ENCODE data around the gene DLG2. TPM values are rescaled to one million over a fixed set of nuclear protein-coding genes. Genes with fewer than 3 reads are reported as not detected.
A peak's percentile ranks its signal among the peaks of the same experiment; 100 is the strongest.

Gene DLG2
- total and polyA plus RNA-seq, 2 of the 4 experiments (the other 2 are of a cell fraction), result 0.31 to 0.36 TPM

DNA sequence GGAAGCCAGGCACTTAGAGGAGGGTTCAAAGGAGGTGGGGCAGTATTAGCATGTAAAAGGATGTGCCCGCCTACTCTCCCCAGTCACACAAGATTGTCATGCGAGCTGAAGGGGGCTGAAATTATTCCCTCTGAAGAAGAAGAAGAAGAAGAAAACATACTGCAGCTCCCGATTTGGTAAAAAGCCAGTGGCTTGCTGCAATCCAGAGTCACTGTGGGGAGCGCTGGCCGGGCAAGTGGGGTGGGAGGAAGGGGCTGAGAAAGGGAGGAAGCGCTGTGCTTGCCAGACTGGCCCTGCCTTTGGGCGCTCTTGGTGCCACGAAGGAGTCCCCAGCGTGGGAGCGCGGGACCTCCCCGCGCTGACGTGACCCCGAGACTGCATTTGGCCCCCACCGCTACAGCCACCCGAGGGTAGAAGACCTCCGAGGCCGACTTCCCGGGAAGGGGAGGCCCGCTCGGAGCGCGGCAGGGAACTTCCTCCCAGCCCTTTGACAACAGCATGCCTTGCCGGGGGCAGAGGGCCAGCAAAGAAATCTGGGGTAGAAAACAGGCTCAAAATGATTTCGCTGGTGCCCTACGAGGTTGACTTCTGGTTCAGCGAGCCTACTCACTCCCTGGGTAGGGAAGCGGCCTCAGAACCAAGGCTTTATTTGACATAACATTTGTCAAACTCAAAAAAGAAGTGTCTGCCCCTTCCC lies 906.3 kb downstream of the DLG2 start:
- Histone ChIP-seq H2AK9ac (replicated peaks; ENCODE audit: low read depth, low read length, poor library complexity) (no peak overlapping the region), H3K27ac (ENCODE audit: insufficient read depth, low read length) (no peak overlapping the region), H3K79me1 (ENCODE audit: low read depth in 1 of 2, low read length in 2 of 2) (no peaks in the 10 kb centered on the region), H4K5ac (ENCODE audit: low read depth, low read length) (no peak overlapping the region), H3K4me2 (ENCODE audit: low read depth, low read length) (peak overlapping the region; percentile 58; the same call in 1 of the 2 replicates), H2BK5ac (ENCODE audit: low read depth, low read length, poor library complexity, severe bottlenecking) (no peak overlapping the region), H3K9ac (ENCODE audit: low read depth, low read length) (no peak overlapping the region), H3K18ac (ENCODE audit: low read depth, low read length) (no peak overlapping the region), H3K4me1 (ENCODE audit: control insufficient read depth, insufficient read depth, low read length) (no peaks in the 10 kb centered on the region), H2AFZ (replicated peaks; ENCODE audit: low read length, poor library complexity) (peak overlapping the region; percentile 32), H3K9me1 (ENCODE audit: insufficient read depth, low read length) (no peaks in the 10 kb centered on the region), H3K36me3 (ENCODE audit: control insufficient read depth, insufficient read depth, low read length) (no peaks in the 10 kb centered on the region), H3K14ac (replicated peaks; ENCODE audit: low read depth, low read length) (no peak overlapping the region), H4K8ac (ENCODE audit: low read depth in 2 of 2, low read length in 2 of 2) (no peak overlapping the region), H2BK15ac (ENCODE audit: low read depth, low read length) (no peak overlapping the region), H2BK20ac (ENCODE audit: low read depth, low read length) (no peak overlapping the region), H2BK120ac (ENCODE audit: low read depth, low read length) (no peak overlapping the region), H3K9me3 (ENCODE audit: control insufficient read depth, insufficient read depth, low read length) (no peaks in the 10 kb centered on the region; the same call in 1 of the 2 replicates), H4K20me1 (ENCODE audit: insufficient read depth, low read length) (no peaks in the 10 kb centered on the region), H3K27me3 (ENCODE audit: control insufficient read depth, insufficient read depth, low read length) (peaks cover 1% of the 10 kb centered on the region), H4K91ac (ENCODE audit: insufficient read depth, low read depth, low read length) (no peak overlapping the region), H3K4me3 (ENCODE audit: insufficient read depth, low read depth, low read length) (0 out of 2 replicates have a peak overlapping the region, but pooled peaks have one; percentile 18), H3K4ac (ENCODE audit: low read depth, low read length) (no peak overlapping the region), H2AK5ac (ENCODE audit: low read depth, low read length) (no peak overlapping the region), H3K56ac (ENCODE audit: extremely low read depth, insufficient read depth, low read length) (no peak overlapping the region), H3K23ac (ENCODE audit: low read depth, low read length) (no peak overlapping the region)
- no TSS peak for BruUV-seq (replicated peaks)
- DNase-seq (no peak), ATAC-seq (ENCODE audit: low read depth) (no peak)
- ChIA-PET CTCF (no interaction called here), POLR2A (ENCODE audit: unreplicated experiment) (no interaction called here)
- intact Hi-C loops (cut with micrococcal nuclease) (no loop called here), dilution Hi-C loops (cut with HindIII; ENCODE audit: low sequenced_read_pairs, unreplicated experiment) (no loop called here), in situ Hi-C loops (cut with MboI; ENCODE audit: low sequenced_read_pairs) (no loop called here)
- 0% methylated on average over 5 of the region's 29 CpGs; no CpG with 5 or more reads in 1 of the 2 experiments for WGBS, 2 experiments (ENCODE audit: extremely low coverage in 2 of 2, insufficient read length in 1 of 2)
- no peak for TF ChIP-seq RAD21 (IDR thresholded peaks at IDR 0.05; ENCODE audit: low read length)
- TF ChIP-seq, protein P1, sequence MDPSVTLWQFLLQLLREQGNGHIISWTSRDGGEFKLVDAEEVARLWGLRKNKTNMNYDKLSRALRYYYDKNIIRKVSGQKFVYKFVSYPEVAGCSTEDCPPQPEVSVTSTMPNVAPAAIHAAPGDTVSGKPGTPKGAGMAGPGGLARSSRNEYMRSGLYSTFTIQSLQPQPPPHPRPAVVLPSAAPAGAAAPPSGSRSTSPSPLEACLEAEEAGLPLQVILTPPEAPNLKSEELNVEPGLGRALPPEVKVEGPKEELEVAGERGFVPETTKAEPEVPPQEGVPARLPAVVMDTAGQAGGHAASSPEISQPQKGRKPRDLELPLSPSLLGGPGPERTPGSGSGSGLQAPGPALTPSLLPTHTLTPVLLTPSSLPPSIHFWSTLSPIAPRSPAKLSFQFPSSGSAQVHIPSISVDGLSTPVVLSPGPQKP (IDR thresholded peaks at IDR 0.05; ENCODE audit: borderline replicate concordance, low read depth, low read length), result no peak
- no peak for TF ChIP-seq RCOR1 (IDR thresholded peaks at IDR 0.05; ENCODE audit: insufficient replicate concordance, low read length)
- TF ChIP-seq NFE2L2 (IDR thresholded peaks at IDR 0.05; ENCODE audit: low read depth, low read length), result no peak
- no peak for TF ChIP-seq MXI1 (IDR thresholded peaks at IDR 0.05; ENCODE audit: borderline replicate concordance, low read depth, low read length)
- TF ChIP-seq, protein P2, sequence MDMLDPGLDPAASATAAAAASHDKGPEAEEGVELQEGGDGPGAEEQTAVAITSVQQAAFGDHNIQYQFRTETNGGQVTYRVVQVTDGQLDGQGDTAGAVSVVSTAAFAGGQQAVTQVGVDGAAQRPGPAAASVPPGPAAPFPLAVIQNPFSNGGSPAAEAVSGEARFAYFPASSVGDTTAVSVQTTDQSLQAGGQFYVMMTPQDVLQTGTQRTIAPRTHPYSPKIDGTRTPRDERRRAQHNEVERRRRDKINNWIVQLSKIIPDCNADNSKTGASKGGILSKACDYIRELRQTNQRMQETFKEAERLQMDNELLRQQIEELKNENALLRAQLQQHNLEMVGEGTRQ (IDR thresholded peaks at IDR 0.05; ENCODE audit: low read depth, low read length), result no peak
- TF ChIP-seq SMC3 (IDR thresholded peaks at IDR 0.05; ENCODE audit: low read depth, low read length), result no peak
- no peak for TF ChIP-seq MAZ (IDR thresholded peaks at IDR 0.05; ENCODE audit: borderline replicate concordance, low read depth, low read length)
- no peak for TF ChIP-seq POLR2A (IDR thresholded peaks at IDR 0.05; ENCODE audit: low read depth, low read length)
- no peak for TF ChIP-seq MAFK (IDR thresholded peaks at IDR 0.05; ENCODE audit: low read depth, low read length)
- TF ChIP-seq, protein P3, sequence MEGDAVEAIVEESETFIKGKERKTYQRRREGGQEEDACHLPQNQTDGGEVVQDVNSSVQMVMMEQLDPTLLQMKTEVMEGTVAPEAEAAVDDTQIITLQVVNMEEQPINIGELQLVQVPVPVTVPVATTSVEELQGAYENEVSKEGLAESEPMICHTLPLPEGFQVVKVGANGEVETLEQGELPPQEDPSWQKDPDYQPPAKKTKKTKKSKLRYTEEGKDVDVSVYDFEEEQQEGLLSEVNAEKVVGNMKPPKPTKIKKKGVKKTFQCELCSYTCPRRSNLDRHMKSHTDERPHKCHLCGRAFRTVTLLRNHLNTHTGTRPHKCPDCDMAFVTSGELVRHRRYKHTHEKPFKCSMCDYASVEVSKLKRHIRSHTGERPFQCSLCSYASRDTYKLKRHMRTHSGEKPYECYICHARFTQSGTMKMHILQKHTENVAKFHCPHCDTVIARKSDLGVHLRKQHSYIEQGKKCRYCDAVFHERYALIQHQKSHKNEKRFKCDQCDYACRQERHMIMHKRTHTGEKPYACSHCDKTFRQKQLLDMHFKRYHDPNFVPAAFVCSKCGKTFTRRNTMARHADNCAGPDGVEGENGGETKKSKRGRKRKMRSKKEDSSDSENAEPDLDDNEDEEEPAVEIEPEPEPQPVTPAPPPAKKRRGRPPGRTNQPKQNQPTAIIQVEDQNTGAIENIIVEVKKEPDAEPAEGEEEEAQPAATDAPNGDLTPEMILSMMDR (conservative IDR thresholded peaks at IDR 0.05; ENCODE audit: low read depth, low read length), result no peak
- no peak for TF ChIP-seq CEBPB (IDR thresholded peaks at IDR 0.05; ENCODE audit: low read depth, low read length)
- no peak for TF ChIP-seq FOS (IDR thresholded peaks at IDR 0.05; ENCODE audit: low read depth, low read length)
- TF ChIP-seq BHLHE40 (IDR thresholded peaks at IDR 0.05; ENCODE audit: low read depth, low read length), result no peak
- TF ChIP-seq CHD1 (IDR thresholded peaks at IDR 0.05; ENCODE audit: low read depth, low read length), result no peak
- TF ChIP-seq RFX5 (IDR thresholded peaks at IDR 0.05; ENCODE audit: low read depth, low read length), result no peak

Measured in IMR-90 (cell line).